ENCODE data around the gene KIAA1671.

DNA sequence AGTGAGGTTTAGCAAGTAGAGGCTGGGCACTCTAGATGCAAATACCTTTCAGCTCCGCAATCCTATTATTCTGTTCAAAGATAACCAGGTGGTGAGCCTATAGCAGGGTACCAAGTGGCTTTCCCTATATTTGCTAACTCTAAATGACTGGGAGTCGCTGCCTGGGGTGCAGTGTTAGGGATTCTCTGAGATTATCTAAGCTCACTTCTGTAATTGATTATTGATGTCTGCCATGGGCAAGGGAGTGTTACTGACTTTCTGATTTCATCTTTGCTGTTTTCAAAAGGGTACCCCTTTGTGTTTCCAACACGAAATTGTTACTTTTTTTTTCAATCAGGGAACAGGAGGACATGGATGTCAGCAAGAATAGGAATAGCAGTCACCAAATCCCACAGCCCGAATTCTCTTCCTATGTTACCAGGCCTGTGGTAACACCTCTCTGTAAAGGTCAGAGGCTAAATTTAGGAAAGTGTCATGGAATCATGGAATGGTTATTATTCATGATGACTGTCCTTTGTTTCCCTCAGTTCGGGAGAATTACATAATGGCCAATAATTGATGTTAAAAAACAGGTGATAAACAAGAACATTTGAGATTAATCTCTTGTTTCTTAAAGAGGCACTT, 184.5 kb downstream of the KIAA1671 start:
- TF ChIP-seq, protein P1, sequence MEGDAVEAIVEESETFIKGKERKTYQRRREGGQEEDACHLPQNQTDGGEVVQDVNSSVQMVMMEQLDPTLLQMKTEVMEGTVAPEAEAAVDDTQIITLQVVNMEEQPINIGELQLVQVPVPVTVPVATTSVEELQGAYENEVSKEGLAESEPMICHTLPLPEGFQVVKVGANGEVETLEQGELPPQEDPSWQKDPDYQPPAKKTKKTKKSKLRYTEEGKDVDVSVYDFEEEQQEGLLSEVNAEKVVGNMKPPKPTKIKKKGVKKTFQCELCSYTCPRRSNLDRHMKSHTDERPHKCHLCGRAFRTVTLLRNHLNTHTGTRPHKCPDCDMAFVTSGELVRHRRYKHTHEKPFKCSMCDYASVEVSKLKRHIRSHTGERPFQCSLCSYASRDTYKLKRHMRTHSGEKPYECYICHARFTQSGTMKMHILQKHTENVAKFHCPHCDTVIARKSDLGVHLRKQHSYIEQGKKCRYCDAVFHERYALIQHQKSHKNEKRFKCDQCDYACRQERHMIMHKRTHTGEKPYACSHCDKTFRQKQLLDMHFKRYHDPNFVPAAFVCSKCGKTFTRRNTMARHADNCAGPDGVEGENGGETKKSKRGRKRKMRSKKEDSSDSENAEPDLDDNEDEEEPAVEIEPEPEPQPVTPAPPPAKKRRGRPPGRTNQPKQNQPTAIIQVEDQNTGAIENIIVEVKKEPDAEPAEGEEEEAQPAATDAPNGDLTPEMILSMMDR (IDR thresholded peaks at IDR 0.05; ENCODE audit: insufficient read depth, low read length, poor library complexity, severe bottlenecking) = no peak
- TF ChIP-seq EZH2phosphoT487 (conservative IDR thresholded peaks at IDR 0.05; ENCODE audit: low read length) = no peak

Measured in SU-DHL-6 (cell line).